Measurements from ENCODE around the gene TLCD3B. TPM values are rescaled to one million over a fixed set of nuclear protein-coding genes. Genes with fewer than 3 reads are reported as not detected.
A peak's percentile ranks its signal among the peaks of the same experiment; 100 is the strongest.
"Not testable (repeated sequence)": the region's sequence is repeated elsewhere in the genome, so short reads cannot be mapped to it uniquely, and the experiment has no call there.

The TLCD3B gene
- total and polyA plus RNA-seq, 2 donors from 2014 or later = not detected

GRCh38 chr16:30041841-30042240 is 10.8 kb upstream of the TLCD3B start:
- Histone ChIP-seq H3K4me1 (ENCODE audit: control insufficient read depth in 2 of 3, insufficient read depth in 2 of 3, low read depth in 1 of 3, low read length in 3 of 3) (peaks cover 0 to 2% (median 0%) of the 10 kb centered on the region in 3 donors), H3K27me3 (ENCODE audit: control insufficient read depth, insufficient read depth, low read length) (no peaks in the 10 kb centered on the region), H3K27ac (ENCODE audit: low read depth in 2 of 2, low read length in 2 of 2) (no peak overlapping the region), H3K9ac (ENCODE audit: low read length in 3 of 3) (no peak overlapping the region), H3K36me3 (ENCODE audit: control insufficient read depth in 2 of 3, insufficient read depth in 3 of 3, low read length in 3 of 3) (no peaks in the 10 kb centered on the region), H3K9me3 (ENCODE audit: control insufficient read depth in 2 of 3, insufficient read depth in 1 of 3, low read length in 3 of 3) (peaks cover 0 to 3% (median 0%) of the 10 kb centered on the region in 3 donors), H3K4me3 (ENCODE audit: low read length in 3 of 3) (no peak overlapping the region)
- intact Hi-C loops (cut with DNase I) = no loop called here
- DNase-seq (peak in 2 of 5 donors; percentile 31 to 63), FAIRE-seq (peak; percentile 83)
- TF ChIP-seq, protein P1, sequence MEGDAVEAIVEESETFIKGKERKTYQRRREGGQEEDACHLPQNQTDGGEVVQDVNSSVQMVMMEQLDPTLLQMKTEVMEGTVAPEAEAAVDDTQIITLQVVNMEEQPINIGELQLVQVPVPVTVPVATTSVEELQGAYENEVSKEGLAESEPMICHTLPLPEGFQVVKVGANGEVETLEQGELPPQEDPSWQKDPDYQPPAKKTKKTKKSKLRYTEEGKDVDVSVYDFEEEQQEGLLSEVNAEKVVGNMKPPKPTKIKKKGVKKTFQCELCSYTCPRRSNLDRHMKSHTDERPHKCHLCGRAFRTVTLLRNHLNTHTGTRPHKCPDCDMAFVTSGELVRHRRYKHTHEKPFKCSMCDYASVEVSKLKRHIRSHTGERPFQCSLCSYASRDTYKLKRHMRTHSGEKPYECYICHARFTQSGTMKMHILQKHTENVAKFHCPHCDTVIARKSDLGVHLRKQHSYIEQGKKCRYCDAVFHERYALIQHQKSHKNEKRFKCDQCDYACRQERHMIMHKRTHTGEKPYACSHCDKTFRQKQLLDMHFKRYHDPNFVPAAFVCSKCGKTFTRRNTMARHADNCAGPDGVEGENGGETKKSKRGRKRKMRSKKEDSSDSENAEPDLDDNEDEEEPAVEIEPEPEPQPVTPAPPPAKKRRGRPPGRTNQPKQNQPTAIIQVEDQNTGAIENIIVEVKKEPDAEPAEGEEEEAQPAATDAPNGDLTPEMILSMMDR (IDR thresholded peaks at IDR 0.05; ENCODE audit: borderline replicate concordance, extremely low read depth, insufficient read depth) = peak; percentile 17

GRCh38 chr16:30040690-30041089 is 9.6 kb upstream of the TLCD3B start:
- H3K36me3 ChIP-seq (ENCODE audit: control insufficient read depth in 2 of 3, insufficient read depth in 3 of 3, low read length in 3 of 3); H3K27me3 ChIP-seq (ENCODE audit: control insufficient read depth, insufficient read depth, low read length); H3K9ac ChIP-seq (ENCODE audit: low read length in 3 of 3); H3K27ac ChIP-seq (ENCODE audit: low read depth in 2 of 2, low read length in 2 of 2); DNase-seq; FAIRE-seq; H3K4me1 ChIP-seq (ENCODE audit: control insufficient read depth in 2 of 3, insufficient read depth in 2 of 3, low read depth in 1 of 3, low read length in 3 of 3); H3K4me3 ChIP-seq (ENCODE audit: low read length in 3 of 3); intact Hi-C loops (cut with DNase I); H3K9me3 ChIP-seq (ENCODE audit: control insufficient read depth in 2 of 3, insufficient read depth in 1 of 3, low read length in 3 of 3): not testable (repeated sequence)

DNA sequence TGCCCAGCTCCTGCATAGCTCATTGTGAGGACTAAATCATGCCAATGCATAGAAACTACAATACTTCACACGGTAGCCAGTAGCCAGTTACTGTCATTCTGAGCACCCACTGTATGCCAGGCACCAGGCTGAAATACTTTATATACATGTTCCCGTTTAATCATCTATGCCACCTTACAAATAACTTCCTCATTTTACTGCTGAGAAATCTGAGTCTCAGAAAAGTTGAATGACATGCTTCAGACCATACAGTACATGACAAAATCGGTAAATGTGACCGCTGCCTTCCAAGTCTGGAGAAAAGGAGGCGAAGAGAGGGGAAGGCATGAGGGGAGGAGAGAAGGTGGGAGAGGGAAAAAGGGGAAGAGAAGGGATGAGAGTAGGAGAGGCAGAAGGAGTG is 9.2 kb upstream of the TLCD3B start:
- no peaks in the 10 kb centered on the region for H3K36me3 ChIP-seq (ENCODE audit: control insufficient read depth in 2 of 3, insufficient read depth in 3 of 3, low read length in 3 of 3)
- H3K9ac ChIP-seq (ENCODE audit: low read length in 3 of 3) = no peak overlapping the region
- intact Hi-C loops (cut with DNase I) = no loop called here
- no peak overlapping the region for H3K4me3 ChIP-seq (ENCODE audit: low read length in 3 of 3)
- no peaks in the 10 kb centered on the region for H3K27me3 ChIP-seq (ENCODE audit: control insufficient read depth, insufficient read depth, low read length)
- DNase-seq (no peak), FAIRE-seq (no peak)
- H3K9me3 ChIP-seq (ENCODE audit: control insufficient read depth in 2 of 3, insufficient read depth in 1 of 3, low read length in 3 of 3) = peaks cover 0 to under 1% (median 0%) of the 10 kb centered on the region in 3 donors
- peaks cover 0 to under 1% (median 0%) of the 10 kb centered on the region in 3 donors for H3K4me1 ChIP-seq (ENCODE audit: control insufficient read depth in 2 of 3, insufficient read depth in 2 of 3, low read depth in 1 of 3, low read length in 3 of 3)
- TF ChIP-seq, protein P1 (IDR thresholded peaks at IDR 0.05; ENCODE audit: borderline replicate concordance, extremely low read depth, insufficient read depth) = no peak
- H3K27ac ChIP-seq (ENCODE audit: low read depth in 2 of 2, low read length in 2 of 2) = no peak overlapping the region

DNA sequence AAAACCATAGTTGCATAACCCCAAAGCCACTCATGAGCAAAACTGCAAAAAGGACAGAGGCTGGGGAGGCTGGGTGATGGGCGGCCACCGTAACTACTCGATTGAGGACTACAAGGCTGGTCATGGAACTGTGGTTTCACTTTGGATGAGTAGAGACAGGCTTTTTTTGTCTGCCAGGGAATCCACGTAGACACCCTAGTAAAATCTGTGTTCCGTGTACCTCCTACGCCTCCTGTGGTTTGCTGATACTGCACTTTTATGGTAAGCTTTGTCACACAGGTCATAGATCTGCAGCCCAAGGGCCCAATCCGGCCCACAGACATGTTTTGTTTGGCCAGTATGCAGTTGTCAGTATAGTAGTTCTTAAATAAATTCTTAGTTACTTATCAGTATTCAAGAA is 2.2 kb upstream of the TLCD3B start:
- no peak overlapping the region for H3K27ac ChIP-seq (ENCODE audit: low read depth in 2 of 2, low read length in 2 of 2)
- no peak for DNase-seq
- no peaks in the 10 kb centered on the region for H3K4me1 ChIP-seq (ENCODE audit: control insufficient read depth in 2 of 3, insufficient read depth in 2 of 3, low read depth in 1 of 3, low read length in 3 of 3)
- FAIRE-seq = no peak
- H3K9ac ChIP-seq (ENCODE audit: low read length in 3 of 3) = no peak overlapping the region
- H3K9me3 ChIP-seq (ENCODE audit: control insufficient read depth in 2 of 3, insufficient read depth in 1 of 3, low read length in 3 of 3) = no peaks in the 10 kb centered on the region
- TF ChIP-seq, protein P1 (IDR thresholded peaks at IDR 0.05; ENCODE audit: borderline replicate concordance, extremely low read depth, insufficient read depth) = no peak
- H3K36me3 ChIP-seq (ENCODE audit: control insufficient read depth in 2 of 3, insufficient read depth in 3 of 3, low read length in 3 of 3) = no peaks in the 10 kb centered on the region
- H3K27me3 ChIP-seq (ENCODE audit: control insufficient read depth, insufficient read depth, low read length) = peaks cover 3% of the 10 kb centered on the region
- intact Hi-C loops (cut with DNase I) = no loop called here
- H3K4me3 ChIP-seq (ENCODE audit: low read length in 3 of 3) = no peak overlapping the region

Data from kidney (tissue), 14 donors.